Activated naive CD4-positive, alpha-beta T cell treated with anti-CD3 and anti-CD28 coated beads, Interleukin-2, amount 50 U/mL, for 16 hours (primary cell): ENCODE measurements around the gene HOXB6.
A peak's percentile ranks its signal among the peaks of the same experiment; 100 is the strongest.

Source experiments
- DNase-seq: peaks from one replicate; pipeline ENCODE4 v3.0.0-alpha.2; 2020

HOXB6 gene

GRCh38 chr17:48593840-48594537 is 10.8 kb downstream of the HOXB6 start:
- DNase-seq, result peak; percentile 83

GRCh38 chr17:48593126-48593829 is 11.5 kb downstream of the HOXB6 start, which contains the start of gene HOXB5:
HOXB5 (minus strand) TSS chr17:48593779; CDS start chr17:48593682, 97 bp downstream.
- DNase-seq, result no peak

- no peak for DNase-seq
Measured at GRCh38 chr17:48592577-48592976, 12.2 kb downstream of the HOXB6 start.

- DNase-seq, result no peak
Measured at GRCh38 chr17:48592057-48592514, 12.7 kb downstream of the HOXB6 start.

DNA sequence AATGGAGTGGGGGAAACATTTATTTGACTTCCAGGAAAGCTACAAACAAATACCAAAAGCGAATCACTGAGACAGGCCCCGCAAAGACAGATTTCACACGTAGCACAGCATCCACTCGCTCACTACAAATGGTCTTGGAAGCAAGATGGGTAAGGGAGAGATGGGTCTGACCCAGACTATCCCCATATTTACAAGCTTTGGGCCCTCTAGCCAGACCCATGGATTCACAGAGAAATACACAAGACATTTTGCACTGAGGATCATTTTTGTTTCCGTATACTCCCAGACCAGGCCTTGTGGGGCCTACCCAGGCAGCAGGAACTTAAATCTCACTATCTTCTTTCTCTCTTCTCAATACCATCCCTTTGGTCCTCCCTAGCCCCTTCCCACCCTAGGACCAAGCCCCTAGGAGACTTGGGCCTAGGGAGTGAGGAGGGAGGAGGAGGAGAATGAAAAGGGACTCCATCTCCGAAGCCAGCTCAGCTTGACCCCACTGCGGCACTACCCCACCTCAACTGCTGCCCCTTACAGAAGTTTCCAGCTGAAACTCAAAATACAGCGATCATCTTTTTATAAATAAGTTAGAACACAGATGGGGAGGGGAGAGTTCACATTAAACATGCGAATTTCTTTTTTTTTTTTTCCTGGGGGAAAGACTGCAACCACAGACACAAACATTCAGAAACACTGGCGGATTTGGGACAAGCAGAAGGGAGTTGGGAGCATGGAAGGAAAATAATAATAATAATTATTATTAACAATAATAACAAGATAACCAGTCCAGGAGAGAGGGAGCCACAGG is 13.3 kb downstream of the HOXB6 start:
- no peak for DNase-seq

DNA sequence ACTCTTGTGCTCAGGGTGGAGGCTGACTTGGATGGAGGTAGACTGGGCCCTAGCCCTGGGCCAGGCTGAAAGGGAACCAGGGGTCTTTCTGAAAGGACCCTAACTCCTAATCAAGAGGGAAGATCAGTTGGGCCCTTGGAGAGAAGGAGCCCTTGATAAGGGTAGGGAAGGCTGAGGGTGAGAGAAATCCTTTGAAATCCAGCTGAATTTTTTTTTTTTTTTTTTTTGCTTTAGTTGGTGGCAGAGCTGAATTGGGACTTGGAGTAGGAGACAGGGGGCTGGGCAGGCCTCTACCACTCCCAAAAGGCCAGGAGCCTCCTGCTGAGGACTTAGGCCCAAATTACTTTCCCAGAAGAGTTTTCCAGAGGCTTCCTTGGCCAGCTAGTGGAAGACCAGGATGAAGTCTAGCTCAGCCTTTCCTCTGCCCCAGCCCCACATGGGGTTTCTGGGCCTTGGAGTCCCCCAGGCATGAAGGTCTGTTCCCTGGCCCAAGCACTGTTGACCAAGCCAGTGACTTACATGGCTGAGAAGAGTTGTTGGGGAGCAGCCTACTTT is 14.1 kb downstream of the HOXB6 start:
- no peak for DNase-seq

DNA sequence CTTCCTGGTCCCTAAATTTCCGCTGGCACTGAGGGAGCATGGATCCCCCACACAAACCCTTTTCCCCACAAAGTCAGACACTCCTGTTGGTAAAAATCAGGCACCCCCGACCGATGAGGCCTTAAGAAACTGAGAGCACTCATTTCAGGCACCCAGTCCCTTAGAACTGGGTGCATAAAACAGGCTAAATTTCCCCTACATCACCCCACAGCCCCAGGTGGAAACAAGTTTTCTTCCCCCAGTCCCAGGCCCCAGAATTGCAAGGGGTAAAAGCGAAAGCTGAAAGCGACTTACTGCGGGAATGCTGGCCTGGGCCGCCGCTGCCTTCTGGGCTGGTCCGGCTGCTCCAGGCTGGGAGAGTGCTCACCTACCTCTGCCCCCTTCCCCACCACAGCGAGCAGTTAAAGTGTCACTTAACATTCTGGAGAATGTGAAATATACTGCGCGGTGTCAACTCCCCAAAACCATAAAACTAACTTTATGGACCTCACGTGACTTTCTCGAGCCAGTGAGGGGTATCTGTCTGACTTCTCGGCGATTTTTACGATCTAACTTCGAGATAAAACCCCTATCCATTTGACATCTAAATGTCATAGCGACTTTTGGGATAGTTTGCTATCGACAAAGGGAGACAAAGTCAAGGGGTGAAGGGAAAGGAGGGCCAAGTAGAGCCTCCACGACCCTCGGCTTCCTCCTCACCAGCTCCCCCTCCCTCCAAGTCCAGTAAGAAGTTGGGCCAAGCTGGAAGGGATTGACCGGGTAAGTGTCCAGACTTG is 14.8 kb downstream of the HOXB6 start, which contains the start of gene HOXB3:
Gene HOXB3, minus strand, starts transcription at position 411 of the 776 bp plus-strand sequence. CDS start 37,767 bp downstream, outside the sequence.
- no peak for DNase-seq

GRCh38 chr17:48589060-48589830 is 15.5 kb downstream of the HOXB6 start:
- DNase-seq, result no peak

DNA sequence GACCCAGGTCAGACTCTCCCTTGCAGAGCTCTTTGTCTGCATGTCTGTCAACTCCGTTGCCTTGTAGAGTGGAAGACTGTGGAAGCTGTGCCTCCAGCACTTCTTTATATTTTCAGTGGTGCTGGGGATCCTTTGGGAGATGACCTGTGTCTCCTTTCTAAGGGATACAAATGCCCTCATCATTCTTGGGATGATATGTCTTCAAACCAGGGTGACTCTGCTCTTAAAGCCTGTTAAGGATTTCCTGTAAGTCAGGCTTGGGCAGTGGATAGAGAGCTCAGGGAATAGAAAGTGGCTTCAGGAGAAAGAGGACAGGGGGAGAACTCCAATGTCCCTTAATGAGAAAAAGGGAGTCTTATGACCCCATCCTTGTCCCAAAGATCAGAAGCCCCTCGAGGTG is 16.3 kb downstream of the HOXB6 start:
- no peak for DNase-seq

GRCh38 chr17:48588074-48588415 is 16.7 kb downstream of the HOXB6 start:
- no peak for DNase-seq

DNA sequence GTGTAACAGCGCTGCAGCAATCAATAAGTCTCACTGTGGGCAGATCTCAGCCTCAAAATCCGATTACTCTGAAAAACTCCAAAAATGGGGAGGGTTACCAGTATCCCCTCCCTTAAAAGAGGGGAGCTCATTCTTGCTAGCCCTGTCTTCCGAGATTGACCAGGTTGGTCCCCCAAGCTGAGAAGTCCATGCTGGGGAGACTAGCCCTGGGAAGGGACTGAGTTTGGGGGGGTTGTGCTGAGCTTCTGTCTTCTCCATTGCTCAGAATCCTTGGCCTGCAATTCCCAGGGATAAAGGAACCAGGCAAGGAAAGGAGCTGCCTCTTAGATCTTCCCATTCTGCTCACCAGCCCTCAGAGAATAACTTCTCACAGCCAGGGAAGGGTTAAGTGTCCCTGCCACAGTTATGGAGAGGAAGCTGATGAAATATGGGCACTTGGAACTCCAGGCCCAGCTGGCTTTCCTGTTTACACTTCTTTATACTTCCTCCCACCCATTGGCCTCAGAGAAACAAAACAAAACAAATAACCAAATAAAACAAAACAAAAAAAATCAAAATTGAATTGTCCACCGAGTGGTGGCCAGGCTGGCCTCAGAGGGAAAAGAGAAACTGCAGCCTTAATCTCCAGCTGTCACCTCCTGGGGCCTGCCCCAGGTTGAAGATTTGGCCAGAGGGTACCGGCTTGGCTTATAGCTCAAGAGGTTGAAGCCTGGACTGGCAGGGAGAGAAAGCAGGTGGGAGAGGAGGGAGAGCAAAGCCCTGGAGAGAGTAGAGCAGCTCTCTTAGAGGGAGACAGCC is 17.3 kb downstream of the HOXB6 start:
- DNase-seq, result no peak

GRCh38 chr17:48586355-48587258 is 18.2 kb downstream of the HOXB6 start:
- peak; percentile 37 for DNase-seq

DNA sequence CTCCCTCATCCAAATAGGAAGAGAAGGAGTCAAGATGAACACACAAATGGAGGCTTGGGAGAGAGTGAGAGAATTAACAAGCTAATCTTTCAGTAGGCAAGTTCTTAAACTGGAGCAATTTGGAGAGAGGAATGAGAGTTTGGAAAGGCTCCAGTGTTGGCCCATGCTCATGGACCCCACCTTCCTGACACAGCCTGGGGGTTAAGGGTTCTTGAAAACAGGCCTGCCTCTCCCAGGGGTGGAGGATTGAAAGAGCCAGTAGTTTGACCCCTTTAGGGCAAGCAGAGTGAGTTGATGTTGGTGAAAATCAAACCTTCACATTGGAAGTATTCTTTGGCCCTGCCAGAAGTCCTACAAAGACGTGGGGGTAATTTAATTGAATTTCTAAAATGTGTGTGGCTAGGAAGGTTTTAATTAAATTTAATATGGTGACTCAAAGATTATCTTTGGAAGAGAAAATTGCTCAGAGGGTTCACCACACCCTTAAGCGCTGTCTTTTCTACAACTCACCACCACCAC is 20.5 kb downstream of the HOXB6 start:
- DNase-seq, result no peak

GRCh38 chr17:48583708-48584222 is 21.0 kb downstream of the HOXB6 start:
- no peak for DNase-seq

GRCh38 chr17:48582750-48583069 is 22.1 kb downstream of the HOXB6 start:
- no peak for DNase-seq

DNA sequence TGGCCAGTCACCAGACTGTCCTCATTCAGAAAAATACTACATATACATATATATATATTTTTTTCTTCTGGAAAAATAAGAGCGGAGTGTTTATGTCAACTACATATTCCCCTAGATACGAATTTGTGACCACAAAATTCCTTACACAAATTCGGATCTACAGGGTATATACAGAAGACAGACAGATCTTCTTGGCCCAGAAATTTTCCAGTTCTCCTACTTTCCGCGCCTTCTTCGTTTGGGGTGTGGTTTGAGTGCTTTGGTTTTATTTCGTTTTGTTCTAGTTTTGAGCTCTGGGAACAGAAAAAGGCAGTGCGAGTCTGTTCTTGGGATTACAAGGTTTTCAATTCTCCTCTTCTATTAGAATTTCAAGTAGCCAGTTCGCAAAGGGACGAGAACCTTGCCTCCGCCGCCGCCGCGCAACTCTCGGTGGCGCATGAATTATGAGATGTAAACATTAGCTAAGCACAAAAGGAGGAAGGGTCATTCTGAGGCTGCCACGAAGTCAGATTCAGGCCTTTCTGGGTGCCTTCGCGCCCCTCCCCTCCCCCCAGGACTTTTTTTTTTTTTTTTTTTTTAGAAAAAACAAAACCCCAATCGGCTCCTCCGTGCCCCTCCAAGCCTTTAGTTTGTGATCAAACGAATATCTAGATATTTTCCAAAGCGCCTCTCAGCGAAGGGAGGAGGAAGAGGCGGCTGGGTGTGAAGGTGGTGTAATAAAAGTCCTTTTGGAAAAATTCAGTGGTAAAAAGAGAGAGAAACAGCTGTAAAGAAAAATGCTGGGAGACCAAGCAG is 24.8 kb downstream of the HOXB6 start:
- DNase-seq, result no peak

GRCh38 chr17:48579471-48579759 is 25.4 kb downstream of the HOXB6 start:
- DNase-seq, result no peak

- no peak for DNase-seq
Measured at GRCh38 chr17:48578616-48579470, 25.9 kb downstream of the HOXB6 start.
